ENCODE data around the gene FPR2.

FPR2 gene

DNA sequence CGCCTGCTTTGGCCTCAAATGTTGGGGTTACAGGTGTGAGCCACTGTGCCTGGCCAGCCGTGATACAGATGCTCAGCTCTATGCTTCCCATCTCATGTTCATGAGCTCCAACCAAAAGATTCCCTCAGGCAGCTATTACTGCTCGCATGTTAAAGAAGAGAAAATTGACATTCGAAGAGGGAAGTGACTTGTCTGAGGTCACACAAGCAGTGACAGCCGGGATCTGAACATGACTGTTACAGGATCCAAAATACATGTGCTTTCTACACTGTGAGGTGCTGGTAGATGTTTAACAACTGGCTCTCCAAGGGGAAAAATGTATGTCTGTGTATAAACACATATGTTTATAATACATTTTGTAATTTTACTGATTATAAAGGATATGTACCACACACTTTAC, 20.6 kb upstream of the FPR2 start:
- TF ChIP-seq, protein P1, sequence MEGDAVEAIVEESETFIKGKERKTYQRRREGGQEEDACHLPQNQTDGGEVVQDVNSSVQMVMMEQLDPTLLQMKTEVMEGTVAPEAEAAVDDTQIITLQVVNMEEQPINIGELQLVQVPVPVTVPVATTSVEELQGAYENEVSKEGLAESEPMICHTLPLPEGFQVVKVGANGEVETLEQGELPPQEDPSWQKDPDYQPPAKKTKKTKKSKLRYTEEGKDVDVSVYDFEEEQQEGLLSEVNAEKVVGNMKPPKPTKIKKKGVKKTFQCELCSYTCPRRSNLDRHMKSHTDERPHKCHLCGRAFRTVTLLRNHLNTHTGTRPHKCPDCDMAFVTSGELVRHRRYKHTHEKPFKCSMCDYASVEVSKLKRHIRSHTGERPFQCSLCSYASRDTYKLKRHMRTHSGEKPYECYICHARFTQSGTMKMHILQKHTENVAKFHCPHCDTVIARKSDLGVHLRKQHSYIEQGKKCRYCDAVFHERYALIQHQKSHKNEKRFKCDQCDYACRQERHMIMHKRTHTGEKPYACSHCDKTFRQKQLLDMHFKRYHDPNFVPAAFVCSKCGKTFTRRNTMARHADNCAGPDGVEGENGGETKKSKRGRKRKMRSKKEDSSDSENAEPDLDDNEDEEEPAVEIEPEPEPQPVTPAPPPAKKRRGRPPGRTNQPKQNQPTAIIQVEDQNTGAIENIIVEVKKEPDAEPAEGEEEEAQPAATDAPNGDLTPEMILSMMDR (conservative IDR thresholded peaks at IDR 0.05; ENCODE audit: low read depth, low read length), result no peak
- H3K4me3 ChIP-seq (ENCODE audit: low read length), result no peak overlapping the region
- DNase-seq (ENCODE audit: low read depth), result no peak

- H3K4me3 ChIP-seq (ENCODE audit: low read length), result no peak overlapping the region
- TF ChIP-seq, protein P1 (conservative IDR thresholded peaks at IDR 0.05; ENCODE audit: low read depth, low read length), result no peak
Measured at GRCh38 chr19:51742789-51743188, 18.2 kb upstream of the FPR2 start.

DNA sequence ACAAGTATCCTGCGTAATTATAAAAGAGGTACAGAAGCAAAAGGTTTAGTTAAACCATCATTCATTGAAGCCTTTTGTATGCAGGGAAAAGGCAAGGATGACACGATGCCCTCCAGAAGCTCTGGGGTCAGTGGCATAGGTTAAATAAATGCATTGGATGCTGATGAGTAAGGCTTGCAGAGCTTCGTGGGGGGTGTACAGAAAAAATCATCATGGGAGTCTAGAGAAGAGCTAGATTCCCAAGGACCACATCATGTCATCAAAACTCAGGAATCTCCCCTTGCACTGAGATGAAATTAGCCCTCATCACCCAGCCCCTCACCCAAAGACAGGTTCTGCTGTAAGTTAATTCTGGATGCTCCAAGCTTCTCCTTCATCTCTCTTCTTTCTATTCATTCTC, 17.6 kb upstream of the FPR2 start:
- no peak for DNase-seq (ENCODE audit: low read depth)
- H3K4me3 ChIP-seq (ENCODE audit: low read length), result no peak overlapping the region
- TF ChIP-seq, protein P1 (conservative IDR thresholded peaks at IDR 0.05; ENCODE audit: low read depth, low read length), result no peak

More at GRCh38 chr19:51742789-51743188, 18.2 kb upstream of the FPR2 start:
- peak; percentile 29 for DNase-seq (ENCODE audit: low read depth)

GRCh38 chr19:51746731-51747130, 14.2 kb upstream of the FPR2 start:
- DNase-seq (ENCODE audit: low read depth), result no peak
- TF ChIP-seq, protein P1 (conservative IDR thresholded peaks at IDR 0.05; ENCODE audit: low read depth, low read length), result no peak
- no peak overlapping the region for H3K4me3 ChIP-seq (ENCODE audit: low read length)

DNA sequence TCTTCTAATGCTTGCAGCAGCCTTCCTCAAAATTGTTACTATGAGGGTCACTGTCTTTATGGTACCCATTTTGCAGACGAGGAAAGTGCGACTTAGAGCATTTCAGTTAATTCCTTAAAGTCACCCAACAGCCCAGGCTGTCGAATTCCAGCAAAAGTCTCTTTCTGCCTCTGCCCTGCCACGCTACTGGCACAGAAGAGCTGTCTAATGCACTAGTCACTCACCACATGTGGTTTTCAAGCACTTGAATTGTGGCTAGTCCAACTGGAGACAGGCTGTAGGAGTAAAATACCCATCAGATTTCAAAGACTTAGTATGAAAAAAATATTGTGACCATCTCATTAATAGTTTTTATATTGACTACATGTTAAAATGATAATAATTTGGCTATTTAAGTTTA, 11.0 kb upstream of the FPR2 start:
- TF ChIP-seq, protein P1 (conservative IDR thresholded peaks at IDR 0.05; ENCODE audit: low read depth, low read length), result no peak
- DNase-seq (ENCODE audit: low read depth), result no peak
- no peak overlapping the region for H3K4me3 ChIP-seq (ENCODE audit: low read length)

GRCh38 chr19:51750400-51751094, 10.4 kb upstream of the FPR2 start:
- H3K4me3 ChIP-seq (ENCODE audit: low read length), result no peak overlapping the region
- TF ChIP-seq, protein P1 (conservative IDR thresholded peaks at IDR 0.05; ENCODE audit: low read depth, low read length), result no peak
- no peak for DNase-seq (ENCODE audit: low read depth)

DNA sequence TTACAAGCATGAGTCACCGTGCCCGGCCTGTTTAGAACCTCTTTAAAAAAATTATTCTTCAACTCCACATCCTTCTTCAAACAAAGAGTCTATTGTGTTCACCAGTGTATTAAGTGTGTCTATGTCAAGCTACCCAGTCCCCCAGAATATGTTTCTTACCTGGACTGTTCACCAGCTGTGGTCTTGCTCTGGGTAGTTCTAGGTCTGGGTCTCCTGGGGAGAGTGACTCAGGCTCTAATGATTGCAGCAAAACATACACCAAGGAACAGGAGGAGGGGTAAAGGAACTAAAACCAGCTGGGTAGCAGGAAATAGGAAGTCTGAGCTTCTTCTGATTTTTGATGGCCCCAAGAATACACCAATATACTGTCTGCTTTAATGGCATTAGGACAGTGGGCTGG, 9.3 kb upstream of the FPR2 start, which contains the start of gene FPR1:
Gene FPR1, minus strand, starts transcription at position 224 of the 400 bp plus-strand sequence. CDS start 4,884 bp downstream, outside the sequence.
- H3K4me3 ChIP-seq (ENCODE audit: low read length), result no peak within 1 kb of the TSS
- TF ChIP-seq, protein P1 (conservative IDR thresholded peaks at IDR 0.05; ENCODE audit: low read depth, low read length), result no peak
- peak; percentile 18 for DNase-seq (ENCODE audit: low read depth)

All from retinal pigment epithelial cell (primary cell).